HG03439 (cell line): ENCODE measurements around the gene WASHC2A.
"Not testable (repeated sequence)": the region's sequence is repeated elsewhere in the genome, so short reads cannot be mapped to it uniquely, and the experiment has no call there.

Experiments
- ATAC-seq: cut with Tn5 transposase; IDR thresholded peaks from one replicate; pipeline ENCODE4 v1.9.1; 2021; ENCODE audit warnings: mild to moderate bottlenecking, moderate library complexity; ENCODE audit not compliant: unreplicated experiment

The WASHC2A gene

GRCh38 chr10:50145575-50145974, 77.8 kb downstream of the WASHC2A start:
- ATAC-seq = not testable (repeated sequence)

DNA sequence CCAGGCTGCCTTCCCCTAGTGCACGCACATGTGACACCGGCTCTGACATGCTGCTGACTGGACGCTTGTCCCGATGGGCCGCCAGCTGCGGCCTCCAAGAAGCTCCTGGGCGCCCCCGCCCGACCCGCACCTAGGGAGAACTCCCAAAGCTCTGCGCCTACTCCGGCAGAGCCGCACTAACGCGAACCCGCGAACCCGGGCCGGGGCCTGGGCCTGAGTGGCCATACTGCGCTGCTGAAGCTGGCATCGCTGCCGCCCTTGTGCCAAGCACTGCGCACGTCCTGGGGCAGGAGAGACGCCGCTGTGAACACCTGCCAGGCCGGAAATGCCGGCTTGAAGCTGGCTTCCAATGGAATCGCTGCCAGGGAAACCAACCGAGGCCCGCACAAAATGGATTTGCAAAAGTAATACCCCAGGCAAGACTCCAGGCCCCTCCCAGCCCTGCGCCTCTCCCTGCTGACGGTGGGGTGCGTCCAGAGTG, 85.1 kb downstream of the WASHC2A start:
- no peak for ATAC-seq

GRCh38 chr10:50157868-50158267, 90.1 kb downstream of the WASHC2A start:
- not testable (repeated sequence) for ATAC-seq

GRCh38 chr10:50159856-50160255, 92.1 kb downstream of the WASHC2A start:
- ATAC-seq = not testable (repeated sequence)

- ATAC-seq = not testable (repeated sequence)
Observed at GRCh38 chr10:50165038-50165437, 97.3 kb downstream of the WASHC2A start.

GRCh38 chr10:50167833-50168232, 100.1 kb downstream of the WASHC2A start:
- ATAC-seq = not testable (repeated sequence)

DNA sequence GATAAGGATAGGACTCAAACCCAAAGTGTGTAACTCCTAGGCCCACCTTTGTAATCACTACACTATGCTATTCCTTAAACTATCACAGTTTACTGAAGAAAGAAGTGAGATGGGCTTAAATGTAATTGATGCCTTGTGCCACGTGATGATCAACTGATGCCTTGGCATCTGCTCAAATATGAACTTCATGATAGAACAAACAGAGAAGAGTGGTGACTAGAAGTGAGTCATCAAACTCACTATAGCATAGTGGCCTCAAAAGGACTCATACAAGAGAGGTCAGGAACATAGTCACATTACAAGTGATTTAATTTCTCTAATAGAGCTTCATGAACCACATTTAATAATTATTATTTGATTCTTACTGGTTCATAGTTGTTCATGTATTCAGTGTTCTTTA, 101.8 kb downstream of the WASHC2A start:
- ATAC-seq = not testable (repeated sequence)

- not testable (repeated sequence) for ATAC-seq
Observed at GRCh38 chr10:50174788-50175525, 107.2 kb downstream of the WASHC2A start.
